HEK293 (cell line): ENCODE measurements around the gene NFAT5.

ENCODE experiments used
- CTCF ChIA-PET: fragments of 350-600 bp; formaldehyde crosslinking; extraction: SDS; loops from one replicate; lab custom pipeline; 2021; ENCODE audit warnings: antibody characterized with exemption; lab: Yijun Ruan, JAX
- POLR2A ChIA-PET: fragments of 300-600 bp; formaldehyde crosslinking; extraction: SDS; loops from one replicate; lab custom pipeline; 2020; ENCODE audit warnings: antibody characterized with exemption, inconsistent platforms; lab: Yijun Ruan, JAX
- H3K27ac ChIP-seq: fragments of 200-500 bp; sonication (Bioruptor generic); 2 replicates; pipeline ENCODE4 v1.5.1; 2014; ENCODE audit warnings: low read depth, low read length, control low read depth, inconsistent platforms; ENCODE audit errors: extremely low read depth
- H3K36me3 ChIP-seq, 2 experiments: fragments of 200-500 bp in 1 of 2; sonication (Bioruptor generic) in 1 of 2; 1 replicate in 1 of 2; 2 replicates in 1 of 2; pipeline ENCODE4 v1.5.1; 2014 to 2017; ENCODE audit warnings: inconsistent platforms in 2 of 2, low read length in 2 of 2; ENCODE audit not compliant: control insufficient read depth in 2 of 2, insufficient read depth in 1 of 2
- H3K4me1 ChIP-seq: fragments of 200-500 bp; sonication (Bioruptor generic); 2 replicates; pipeline ENCODE4 v1.5.1; 2014; ENCODE audit warnings: mild to moderate bottlenecking, low read length, inconsistent platforms; ENCODE audit not compliant: control insufficient read depth, insufficient read depth
- H3K4me3 ChIP-seq: 2 replicates; pipeline ENCODE4 v1.5.1; 2011; ENCODE audit warnings: low read depth, mild to moderate bottlenecking, control low read depth, low read length, moderate library complexity
- H3K9me3 ChIP-seq: fragments of 200-500 bp; sonication (Bioruptor generic); 2 replicates; pipeline ENCODE4 v1.5.1; 2014; ENCODE audit warnings: low read depth, low read length, inconsistent platforms; ENCODE audit not compliant: control insufficient read depth, insufficient read depth
- BCL11B ChIP-seq: fragments of 450-650 bp; formaldehyde crosslinking; IDR thresholded peaks from 2 replicates; pipeline ENCODE4 v1.5.1; 2016; ENCODE audit warnings: low read depth, missing biosample characterization, missing genetic modification characterization
- KLF1 ChIP-seq: fragments of 450-650 bp; formaldehyde crosslinking; IDR thresholded peaks from 2 replicates; pipeline ENCODE4 v1.5.1; 2016; ENCODE audit warnings: missing biosample characterization, missing genetic modification characterization
- OVOL3 ChIP-seq: fragments of 450-650 bp; formaldehyde crosslinking; IDR thresholded peaks from 2 replicates; pipeline ENCODE4 v1.5.1; 2016; ENCODE audit warnings: missing biosample characterization, missing genetic modification characterization
- RBAK ChIP-seq: fragments of 450-650 bp; formaldehyde crosslinking; IDR thresholded peaks from 2 replicates; pipeline ENCODE4 v1.5.1; 2016; ENCODE audit warnings: missing biosample characterization, missing genetic modification characterization
- ZFHX2 ChIP-seq: fragments of 450-650 bp; formaldehyde crosslinking; conservative IDR thresholded peaks from 2 replicates; pipeline ENCODE4 v1.5.1; 2016; ENCODE audit warnings: missing biosample characterization, missing genetic modification characterization
- ZNF138 ChIP-seq: fragments of 450-650 bp; formaldehyde crosslinking; IDR thresholded peaks from 2 replicates; pipeline ENCODE4 v1.5.1; 2016; ENCODE audit warnings: missing biosample characterization, missing genetic modification characterization, borderline replicate concordance
- ZNF146 ChIP-seq: fragments of 450-650 bp; formaldehyde crosslinking; IDR thresholded peaks from 2 replicates; pipeline ENCODE4 v1.5.1; 2016; ENCODE audit warnings: missing biosample characterization, missing genetic modification characterization
- ZNF155 ChIP-seq: fragments of 450-650 bp; formaldehyde crosslinking; IDR thresholded peaks from 2 replicates; pipeline ENCODE4 v1.5.1; 2016; ENCODE audit warnings: missing biosample characterization, missing genetic modification characterization
- ZNF19 ChIP-seq: fragments of 450-650 bp; formaldehyde crosslinking; IDR thresholded peaks from 2 replicates; pipeline ENCODE4; 2016; ENCODE audit warnings: missing biosample characterization, missing genetic modification characterization, low read depth
- ZNF214 ChIP-seq: fragments of 450-650 bp; formaldehyde crosslinking; IDR thresholded peaks from 2 replicates; pipeline ENCODE4 v1.5.1; 2017; ENCODE audit warnings: missing biosample characterization, mild to moderate bottlenecking, missing genetic modification characterization, borderline replicate concordance
- ZNF23 ChIP-seq: fragments of 450-650 bp; formaldehyde crosslinking; IDR thresholded peaks from 2 replicates; pipeline ENCODE4 v1.5.1; 2016; ENCODE audit warnings: missing biosample characterization, missing genetic modification characterization, borderline replicate concordance
- ZNF37A ChIP-seq: fragments of 450-650 bp; IDR thresholded peaks from 2 replicates; pipeline ENCODE4 v1.5.1; 2018; ENCODE audit warnings: missing biosample characterization, missing genetic modification characterization
- ZNF433 ChIP-seq: fragments of 450-650 bp; formaldehyde crosslinking; IDR thresholded peaks from 2 replicates; pipeline ENCODE4 v1.5.1; 2016; ENCODE audit warnings: missing biosample characterization, missing genetic modification characterization, low read depth
- ZNF514 ChIP-seq: fragments of 450-650 bp; formaldehyde crosslinking; IDR thresholded peaks from 2 replicates; pipeline ENCODE4 v1.5.1; 2016; ENCODE audit warnings: missing biosample characterization, missing genetic modification characterization
- ZNF621 ChIP-seq: fragments of 450-650 bp; formaldehyde crosslinking; IDR thresholded peaks from 2 replicates; pipeline ENCODE4 v1.5.1; 2017; ENCODE audit warnings: missing biosample characterization, missing genetic modification characterization
- ZNF658 ChIP-seq: fragments of 450-650 bp; formaldehyde crosslinking; IDR thresholded peaks from 2 replicates; pipeline ENCODE4; 2016; ENCODE audit warnings: missing biosample characterization, missing genetic modification characterization
- ZNF670 ChIP-seq: fragments of 450-650 bp; formaldehyde crosslinking; IDR thresholded peaks from 2 replicates; pipeline ENCODE4 v1.5.1; 2016; ENCODE audit warnings: missing biosample characterization, missing genetic modification characterization, low read depth
- ZNF677 ChIP-seq: fragments of 450-650 bp; IDR thresholded peaks from 2 replicates; pipeline ENCODE4 v1.5.0; 2018; ENCODE audit warnings: missing biosample characterization, mild to moderate bottlenecking, missing genetic modification characterization, moderate library complexity
- ZNF701 ChIP-seq: fragments of 450-650 bp; formaldehyde crosslinking; IDR thresholded peaks from 2 replicates; pipeline ENCODE4 v1.5.1; 2016; ENCODE audit warnings: missing biosample characterization, missing genetic modification characterization
- ZNF830 ChIP-seq: fragments of 450-650 bp; IDR thresholded peaks from 2 replicates; pipeline ENCODE4 v1.5.0; 2018; ENCODE audit warnings: missing biosample characterization, missing genetic modification characterization, low read depth, mild to moderate bottlenecking, moderate library complexity
- TF ChIP-seq, protein P1 (sequence below): fragments of 450-650 bp; formaldehyde crosslinking; IDR thresholded peaks from 2 replicates; pipeline ENCODE4 v1.5.1; 2016; ENCODE audit warnings: missing biosample characterization, missing genetic modification characterization
- TF ChIP-seq, protein P2 (sequence below): fragments of 450-650 bp; formaldehyde crosslinking; IDR thresholded peaks from 2 replicates; pipeline ENCODE4 v1.5.1; 2016; ENCODE audit warnings: missing biosample characterization, missing genetic modification characterization
- TF ChIP-seq, protein P3 (sequence below): fragments of 450-650 bp; formaldehyde crosslinking; IDR thresholded peaks from 2 replicates; pipeline ENCODE4 v1.5.1; 2016; ENCODE audit warnings: missing biosample characterization, missing genetic modification characterization
- TF ChIP-seq, protein P4 (sequence below): fragments of 450-650 bp; formaldehyde crosslinking; IDR thresholded peaks from 2 replicates; pipeline ENCODE4 v1.5.0; 2017; ENCODE audit warnings: missing biosample characterization, missing genetic modification characterization, borderline replicate concordance
- TF ChIP-seq, protein P5 (sequence below): fragments of 450-650 bp; formaldehyde crosslinking; IDR thresholded peaks from 2 replicates; pipeline ENCODE4 v1.5.1; 2017; ENCODE audit warnings: missing biosample characterization, missing genetic modification characterization

The NFAT5 gene

DNA sequence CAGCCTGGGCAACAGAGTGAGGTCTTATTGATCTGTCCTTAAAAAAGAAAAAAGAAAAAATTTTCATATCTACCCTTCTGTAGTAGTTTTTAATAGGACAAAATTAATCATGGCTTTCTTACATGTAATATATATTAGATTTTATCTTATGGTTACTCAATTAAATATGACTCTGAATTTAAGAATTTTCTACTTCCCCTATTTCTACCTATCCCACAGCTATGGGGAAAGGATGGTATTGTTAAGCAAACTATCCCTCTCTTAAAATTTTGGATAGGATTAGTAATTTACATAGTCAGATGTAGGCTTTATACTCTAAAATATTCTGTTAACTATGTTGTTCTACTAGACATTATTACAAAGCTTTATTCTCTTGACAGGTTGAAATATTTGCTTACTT is 98.1 kb downstream of the NFAT5 start:
- POLR2A ChIA-PET: no interaction called here
- H3K4me1 ChIP-seq: no peaks in the 10 kb centered on the region
- CTCF ChIA-PET: interaction anchor here (0.7 to 1.3 kb wide), 2 partner anchors 13 to 267 kb away, joined by 3 to 5 read pairs; no protein-coding TSS in a partner anchor
- no peaks in the 10 kb centered on the region for H3K9me3 ChIP-seq
- H3K36me3 ChIP-seq: peaks cover 29 to 37% of the 10 kb centered on the region in 2 experiments
- TF ChIP-seq, protein P1, sequence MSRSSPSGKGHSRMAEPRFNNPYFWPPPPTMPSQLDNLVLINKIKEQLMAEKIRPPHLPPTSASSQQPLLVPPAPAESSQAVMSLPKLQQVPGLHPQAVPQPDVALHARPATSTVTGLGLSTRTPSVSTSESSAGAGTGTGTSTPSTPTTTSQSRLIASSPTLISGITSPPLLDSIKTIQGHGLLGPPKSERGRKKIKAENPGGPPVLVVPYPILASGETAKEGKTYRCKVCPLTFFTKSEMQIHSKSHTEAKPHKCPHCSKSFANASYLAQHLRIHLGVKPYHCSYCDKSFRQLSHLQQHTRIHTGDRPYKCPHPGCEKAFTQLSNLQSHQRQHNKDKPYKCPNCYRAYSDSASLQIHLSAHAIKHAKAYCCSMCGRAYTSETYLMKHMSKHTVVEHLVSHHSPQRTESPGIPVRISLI (tag by site-specific recombination): no peak
- TF ChIP-seq ZNF621 (tag by site-specific recombination): no peak
- TF ChIP-seq, protein P2, sequence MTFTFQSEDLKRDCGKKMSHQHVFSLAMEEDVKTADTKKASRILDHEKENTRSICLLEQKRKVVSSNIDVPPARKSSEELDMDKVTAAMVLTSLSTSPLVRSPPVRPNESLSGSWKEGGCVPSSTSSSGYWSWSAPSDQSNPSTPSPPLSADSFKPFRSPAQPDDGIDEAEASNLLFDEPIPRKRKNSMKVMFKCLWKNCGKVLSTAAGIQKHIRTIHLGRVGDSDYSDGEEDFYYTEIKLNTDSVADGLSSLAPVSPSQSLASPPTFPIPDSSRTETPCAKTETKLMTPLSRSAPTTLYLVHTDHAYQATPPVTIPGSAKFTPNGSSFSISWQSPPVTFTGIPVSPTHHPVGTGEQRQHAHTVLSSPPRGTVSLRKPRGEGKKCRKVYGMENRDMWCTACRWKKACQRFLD: no peak
- TF ChIP-seq, protein P3, sequence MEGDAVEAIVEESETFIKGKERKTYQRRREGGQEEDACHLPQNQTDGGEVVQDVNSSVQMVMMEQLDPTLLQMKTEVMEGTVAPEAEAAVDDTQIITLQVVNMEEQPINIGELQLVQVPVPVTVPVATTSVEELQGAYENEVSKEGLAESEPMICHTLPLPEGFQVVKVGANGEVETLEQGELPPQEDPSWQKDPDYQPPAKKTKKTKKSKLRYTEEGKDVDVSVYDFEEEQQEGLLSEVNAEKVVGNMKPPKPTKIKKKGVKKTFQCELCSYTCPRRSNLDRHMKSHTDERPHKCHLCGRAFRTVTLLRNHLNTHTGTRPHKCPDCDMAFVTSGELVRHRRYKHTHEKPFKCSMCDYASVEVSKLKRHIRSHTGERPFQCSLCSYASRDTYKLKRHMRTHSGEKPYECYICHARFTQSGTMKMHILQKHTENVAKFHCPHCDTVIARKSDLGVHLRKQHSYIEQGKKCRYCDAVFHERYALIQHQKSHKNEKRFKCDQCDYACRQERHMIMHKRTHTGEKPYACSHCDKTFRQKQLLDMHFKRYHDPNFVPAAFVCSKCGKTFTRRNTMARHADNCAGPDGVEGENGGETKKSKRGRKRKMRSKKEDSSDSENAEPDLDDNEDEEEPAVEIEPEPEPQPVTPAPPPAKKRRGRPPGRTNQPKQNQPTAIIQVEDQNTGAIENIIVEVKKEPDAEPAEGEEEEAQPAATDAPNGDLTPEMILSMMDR (tag by site-specific recombination): no peak
- TF ChIP-seq, protein P4, sequence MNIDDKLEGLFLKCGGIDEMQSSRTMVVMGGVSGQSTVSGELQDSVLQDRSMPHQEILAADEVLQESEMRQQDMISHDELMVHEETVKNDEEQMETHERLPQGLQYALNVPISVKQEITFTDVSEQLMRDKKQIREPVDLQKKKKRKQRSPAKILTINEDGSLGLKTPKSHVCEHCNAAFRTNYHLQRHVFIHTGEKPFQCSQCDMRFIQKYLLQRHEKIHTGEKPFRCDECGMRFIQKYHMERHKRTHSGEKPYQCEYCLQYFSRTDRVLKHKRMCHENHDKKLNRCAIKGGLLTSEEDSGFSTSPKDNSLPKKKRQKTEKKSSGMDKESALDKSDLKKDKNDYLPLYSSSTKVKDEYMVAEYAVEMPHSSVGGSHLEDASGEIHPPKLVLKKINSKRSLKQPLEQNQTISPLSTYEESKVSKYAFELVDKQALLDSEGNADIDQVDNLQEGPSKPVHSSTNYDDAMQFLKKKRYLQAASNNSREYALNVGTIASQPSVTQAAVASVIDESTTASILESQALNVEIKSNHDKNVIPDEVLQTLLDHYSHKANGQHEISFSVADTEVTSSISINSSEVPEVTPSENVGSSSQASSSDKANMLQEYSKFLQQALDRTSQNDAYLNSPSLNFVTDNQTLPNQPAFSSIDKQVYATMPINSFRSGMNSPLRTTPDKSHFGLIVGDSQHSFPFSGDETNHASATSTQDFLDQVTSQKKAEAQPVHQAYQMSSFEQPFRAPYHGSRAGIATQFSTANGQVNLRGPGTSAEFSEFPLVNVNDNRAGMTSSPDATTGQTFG (tag by site-specific recombination): no peak
- no peak for TF ChIP-seq ZNF19
- no peak for TF ChIP-seq RBAK (tag by site-specific recombination)
- no peak for TF ChIP-seq OVOL3
- TF ChIP-seq, protein P5, sequence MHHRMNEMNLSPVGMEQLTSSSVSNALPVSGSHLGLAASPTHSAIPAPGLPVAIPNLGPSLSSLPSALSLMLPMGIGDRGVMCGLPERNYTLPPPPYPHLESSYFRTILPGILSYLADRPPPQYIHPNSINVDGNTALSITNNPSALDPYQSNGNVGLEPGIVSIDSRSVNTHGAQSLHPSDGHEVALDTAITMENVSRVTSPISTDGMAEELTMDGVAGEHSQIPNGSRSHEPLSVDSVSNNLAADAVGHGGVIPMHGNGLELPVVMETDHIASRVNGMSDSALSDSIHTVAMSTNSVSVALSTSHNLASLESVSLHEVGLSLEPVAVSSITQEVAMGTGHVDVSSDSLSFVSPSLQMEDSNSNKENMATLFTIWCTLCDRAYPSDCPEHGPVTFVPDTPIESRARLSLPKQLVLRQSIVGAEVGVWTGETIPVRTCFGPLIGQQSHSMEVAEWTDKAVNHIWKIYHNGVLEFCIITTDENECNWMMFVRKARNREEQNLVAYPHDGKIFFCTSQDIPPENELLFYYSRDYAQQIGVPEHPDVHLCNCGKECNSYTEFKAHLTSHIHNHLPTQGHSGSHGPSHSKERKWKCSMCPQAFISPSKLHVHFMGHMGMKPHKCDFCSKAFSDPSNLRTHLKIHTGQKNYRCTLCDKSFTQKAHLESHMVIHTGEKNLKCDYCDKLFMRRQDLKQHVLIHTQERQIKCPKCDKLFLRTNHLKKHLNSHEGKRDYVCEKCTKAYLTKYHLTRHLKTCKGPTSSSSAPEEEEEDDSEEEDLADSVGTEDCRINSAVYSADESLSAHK (tag by site-specific recombination): no peak
- no peak for TF ChIP-seq ZNF658
- TF ChIP-seq ZNF514 (tag by site-specific recombination): no peak
- no peak for TF ChIP-seq ZNF670 (tag by site-specific recombination)
- TF ChIP-seq ZNF155 (tag by site-specific recombination): no peak
- no peak for TF ChIP-seq ZNF23 (tag by site-specific recombination)
- H3K27ac ChIP-seq: no peak overlapping the region
- H3K4me3 ChIP-seq: no peak overlapping the region

DNA sequence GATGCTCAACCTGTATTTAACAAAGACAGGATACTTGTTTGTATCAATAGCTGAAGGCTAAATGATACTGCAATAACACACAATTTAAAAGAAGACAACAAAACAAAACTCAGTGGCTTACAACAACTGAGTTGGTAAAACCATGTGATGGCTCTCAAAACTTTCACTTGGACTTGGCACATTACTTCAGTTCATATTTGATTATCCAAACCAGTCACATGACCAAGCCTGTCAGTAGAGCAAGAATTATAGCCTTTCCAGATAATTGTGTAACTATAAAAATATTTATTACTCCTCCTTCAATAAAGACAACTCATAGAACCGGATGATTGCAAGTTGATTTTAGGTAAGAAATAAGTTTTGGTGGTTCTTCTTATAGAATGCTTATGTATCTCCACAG is 103.8 kb downstream of the NFAT5 start:
- POLR2A ChIA-PET: no interaction called here
- no peak overlapping the region for H3K27ac ChIP-seq
- TF ChIP-seq ZNF138 (tag by site-specific recombination): no peak
- no peak for TF ChIP-seq ZNF214
- no peak for TF ChIP-seq ZNF830 (tag by site-specific recombination)
- TF ChIP-seq ZNF701 (tag by site-specific recombination): no peak
- TF ChIP-seq ZNF146 (tag by site-specific recombination): no peak
- no peak for TF ChIP-seq ZNF677 (tag by site-specific recombination)
- no peak for TF ChIP-seq BCL11B (tag by site-specific recombination)
- no peak for TF ChIP-seq ZFHX2
- TF ChIP-seq ZNF37A (tag by site-specific recombination): no peak
- no peak for TF ChIP-seq KLF1 (tag by site-specific recombination)
- TF ChIP-seq ZNF433 (tag by site-specific recombination): no peak

More for the DNA sequence above, 103.8 kb downstream of the NFAT5 start:
- H3K36me3 ChIP-seq: peaks cover 18 to 38% of the 10 kb centered on the region in 2 experiments
- no peaks in the 10 kb centered on the region for H3K9me3 ChIP-seq
- peaks cover 7% of the 10 kb centered on the region; the same call in 1 of the 2 replicates for H3K4me1 ChIP-seq
- no peak overlapping the region for H3K4me3 ChIP-seq
- CTCF ChIA-PET: interaction anchor here (0.7 kb wide), 1 partner anchor 272 kb away, joined by 3 read pairs; no protein-coding TSS in a partner anchor
